GM21390 (cell line): ENCODE results near the gene ADAMTSL2.

Experiments used
- ATAC-seq: cut with Tn5 transposase; IDR thresholded peaks from one replicate; pipeline ENCODE4 v1.9.1; 2021; ENCODE audit not compliant: unreplicated experiment

ADAMTSL2 gene

DNA sequence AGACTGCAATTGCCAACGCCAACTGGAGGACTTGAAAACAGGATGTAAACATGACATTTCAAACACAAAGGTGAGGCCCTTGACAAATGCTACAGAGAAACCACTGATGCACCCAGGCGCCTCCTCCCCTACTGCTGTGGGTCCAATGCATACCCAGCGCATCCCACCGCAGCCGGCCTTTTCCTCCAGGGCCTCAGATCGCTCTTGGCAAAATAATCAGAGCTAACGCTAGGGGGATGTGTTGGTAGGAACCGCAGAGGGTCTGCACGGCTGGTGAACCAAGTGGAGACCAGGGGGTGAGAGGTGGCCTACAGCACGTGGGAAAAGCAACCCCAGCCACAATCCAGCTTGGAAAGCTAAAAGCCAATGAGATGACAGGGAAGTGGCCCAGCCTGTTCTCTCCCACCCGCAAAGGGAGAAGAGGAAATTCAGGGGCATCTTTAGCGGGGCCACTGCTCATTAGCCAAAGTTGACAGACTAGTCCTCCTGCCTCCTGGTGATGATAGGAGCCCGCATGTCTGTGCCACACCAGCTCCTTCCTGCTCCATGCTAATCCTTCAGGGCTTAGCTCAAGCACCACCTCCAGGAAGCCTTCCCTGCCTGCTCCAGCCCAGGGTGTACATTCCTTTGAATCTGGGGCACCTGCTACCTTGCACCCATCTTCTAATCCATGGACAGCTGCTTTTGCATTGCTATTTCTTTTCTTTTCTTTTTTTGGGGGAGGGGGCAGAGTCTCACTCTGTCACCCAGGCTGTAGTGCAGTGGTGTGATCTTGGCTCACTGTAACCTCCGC is 68.8 kb downstream of the ADAMTSL2 start:
- no peak for ATAC-seq

DNA sequence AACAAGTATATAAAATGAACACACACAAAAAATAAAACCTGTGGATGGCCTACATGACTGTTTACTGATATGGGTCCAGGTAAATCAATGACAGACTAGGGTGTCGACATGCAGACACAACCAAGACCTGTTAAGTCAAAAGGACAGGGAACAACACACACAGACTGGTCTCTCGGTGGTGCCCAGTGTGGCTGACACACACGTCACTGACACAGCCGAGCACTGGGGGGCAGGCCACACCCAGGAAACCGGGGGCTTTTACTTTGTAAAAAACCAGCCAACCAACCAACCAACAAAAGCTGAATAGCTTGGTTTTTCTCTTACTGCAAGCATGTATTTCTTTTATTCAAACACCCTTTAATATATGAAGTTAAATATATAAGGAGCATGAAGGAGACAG is 69.7 kb downstream of the ADAMTSL2 start:
- no peak for ATAC-seq

DNA sequence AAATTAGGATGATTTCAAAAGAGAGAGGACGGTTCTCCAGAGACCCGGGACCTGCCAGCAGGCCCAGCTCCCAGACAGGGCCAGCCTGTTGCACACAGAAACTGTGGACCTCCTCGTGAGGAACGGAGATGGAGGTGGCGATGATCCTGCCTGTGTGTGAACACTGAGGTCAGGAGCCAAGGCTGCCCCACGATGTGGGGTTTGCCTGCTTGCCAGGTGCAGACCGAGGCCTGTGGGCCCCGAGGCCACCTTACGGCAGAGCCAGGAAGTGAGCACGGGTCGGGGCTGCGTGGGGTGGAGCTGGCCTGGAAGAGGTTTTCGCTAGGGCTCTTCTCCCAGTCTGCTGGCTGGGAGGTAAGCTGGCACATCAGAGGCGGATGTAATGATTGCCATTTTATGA is 70.4 kb downstream of the ADAMTSL2 start:
- no peak for ATAC-seq

DNA sequence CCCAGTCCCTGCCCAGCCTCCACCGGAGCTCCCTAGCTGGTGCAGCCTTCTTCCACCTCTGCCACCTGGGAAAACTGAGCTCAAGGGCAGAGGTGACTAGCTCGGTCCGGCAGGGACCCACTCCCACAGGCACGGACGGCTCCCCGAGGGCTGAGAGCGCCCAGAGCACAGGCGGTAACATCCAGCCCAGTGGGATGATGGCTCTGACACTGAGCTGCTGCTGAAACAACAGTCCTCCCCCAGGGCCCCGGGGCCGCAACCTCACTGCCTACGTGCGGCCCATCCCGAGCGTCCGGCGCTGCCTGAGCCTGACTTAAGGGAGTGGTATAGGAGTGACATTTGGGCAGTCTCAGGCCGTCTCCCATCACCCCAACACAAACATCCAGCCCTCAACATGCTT is 70.9 kb downstream of the ADAMTSL2 start:
- no peak for ATAC-seq

DNA sequence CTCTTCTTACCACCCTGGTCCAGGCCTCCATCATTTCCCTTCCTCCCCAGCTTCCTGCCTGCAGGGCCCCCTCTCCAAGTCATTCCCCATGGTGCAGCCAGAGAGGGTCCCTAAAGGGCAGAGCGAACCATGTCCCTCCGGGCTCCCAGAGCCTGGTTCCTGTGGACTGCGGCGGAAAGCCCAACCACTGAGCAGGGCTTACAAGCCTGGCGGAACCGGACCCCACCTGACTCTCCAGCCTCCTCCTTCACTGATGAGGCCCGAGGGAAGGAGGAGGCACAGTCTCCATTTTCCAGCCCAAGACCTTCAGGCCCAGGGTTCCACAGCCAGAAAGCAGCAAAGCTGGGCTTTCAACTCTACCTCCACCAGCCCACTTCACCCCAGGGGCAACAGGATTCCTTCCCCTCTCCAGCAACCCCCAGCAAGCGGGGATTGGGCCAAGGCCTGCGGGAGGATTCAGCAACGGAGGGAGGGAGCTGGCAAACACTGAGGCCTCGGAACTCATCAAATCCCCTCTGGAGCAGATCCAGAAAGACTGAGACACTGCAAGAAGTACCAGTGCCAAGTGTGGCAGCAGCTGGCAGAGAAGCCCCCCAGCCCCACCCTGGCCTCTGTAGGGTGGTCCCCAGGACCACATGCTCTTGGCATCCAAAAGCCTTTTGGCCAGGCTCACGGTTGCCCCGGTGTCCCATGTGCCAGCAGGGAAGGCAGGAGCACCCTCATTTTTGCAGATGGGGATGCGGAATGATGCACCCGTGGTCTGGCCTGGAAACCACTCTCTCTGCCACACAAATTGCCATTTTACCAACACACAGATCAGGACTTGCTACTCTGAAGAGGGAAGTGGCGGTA is 71.6 kb downstream of the ADAMTSL2 start:
- ATAC-seq, result no peak

DNA sequence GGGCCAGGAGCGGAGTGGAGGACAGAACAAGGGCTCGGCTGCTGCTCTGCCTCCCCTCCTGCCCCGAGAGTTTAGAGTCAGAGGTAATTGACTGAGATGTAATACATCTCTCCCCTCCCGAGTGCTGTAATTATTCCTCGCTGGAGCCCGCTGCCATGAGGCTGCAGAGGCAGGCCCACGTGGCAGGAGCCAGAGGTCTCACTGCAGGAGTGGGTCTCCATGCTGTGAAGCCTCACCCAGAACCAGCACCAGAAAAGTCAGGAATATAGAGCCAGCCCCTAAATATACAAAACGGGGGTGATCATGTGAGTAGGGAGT is 72.2 kb downstream of the ADAMTSL2 start:
- ATAC-seq, result no peak

DNA sequence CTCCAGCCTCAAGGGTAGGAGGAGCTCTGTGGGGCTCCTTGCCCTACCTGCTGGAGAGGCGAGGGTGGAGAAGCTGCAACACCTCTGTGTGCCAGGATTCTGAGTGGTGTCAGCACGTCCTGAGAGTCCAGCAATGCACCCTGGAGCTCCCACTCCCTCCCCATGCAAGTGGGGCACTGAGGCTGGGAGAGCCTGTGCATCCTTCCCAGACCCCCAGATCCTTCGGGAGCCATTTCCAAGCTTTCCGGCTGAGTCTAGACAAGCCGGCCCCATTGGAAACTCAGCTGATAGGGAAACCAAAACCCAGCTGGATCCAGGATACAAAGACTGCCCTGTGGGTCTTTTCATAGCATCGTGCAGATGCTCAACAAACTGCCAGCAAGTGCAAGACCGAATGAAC is 72.9 kb downstream of the ADAMTSL2 start:
- ATAC-seq, result no peak

DNA sequence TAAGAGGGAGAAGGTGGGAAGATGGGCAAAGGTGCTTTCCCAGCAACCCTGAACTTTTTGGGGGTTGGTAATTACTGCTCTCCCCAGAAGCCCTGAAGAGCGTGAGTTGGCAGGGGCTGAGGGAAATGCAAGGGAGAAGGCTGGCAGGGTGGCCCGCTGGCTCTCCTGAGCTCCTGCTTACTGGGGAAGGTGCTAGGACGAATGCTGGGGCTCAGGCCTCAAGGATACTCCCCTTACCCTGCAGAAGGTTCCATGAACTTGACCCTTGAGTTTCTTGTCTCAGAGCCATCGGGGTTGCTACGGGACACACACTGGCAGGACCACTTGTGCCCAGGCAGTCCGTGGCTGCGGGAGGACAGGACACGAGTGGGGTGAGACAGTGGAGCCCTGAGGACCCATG is 73.5 kb downstream of the ADAMTSL2 start:
- no peak for ATAC-seq

DNA sequence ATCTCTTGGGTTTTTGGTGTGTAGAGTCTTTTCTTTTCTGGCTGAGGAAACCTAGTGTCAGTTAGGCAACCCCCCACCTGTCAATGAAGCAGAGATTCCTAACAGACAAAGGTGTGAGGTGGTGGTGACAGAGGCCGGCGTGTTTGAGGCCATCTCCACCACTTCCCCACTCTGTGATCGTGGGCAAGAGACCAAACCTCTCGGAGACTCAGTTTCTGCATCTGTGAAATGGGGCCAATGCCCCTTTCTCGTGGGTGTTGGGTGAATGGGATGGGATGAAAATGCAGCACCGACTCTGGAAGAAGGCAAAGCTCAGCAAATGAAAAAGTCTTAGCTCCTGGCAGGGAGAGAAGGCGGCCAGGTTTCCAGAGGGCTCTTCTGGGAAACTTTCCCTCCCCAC is 73.9 kb downstream of the ADAMTSL2 start:
- ATAC-seq, result no peak

DNA sequence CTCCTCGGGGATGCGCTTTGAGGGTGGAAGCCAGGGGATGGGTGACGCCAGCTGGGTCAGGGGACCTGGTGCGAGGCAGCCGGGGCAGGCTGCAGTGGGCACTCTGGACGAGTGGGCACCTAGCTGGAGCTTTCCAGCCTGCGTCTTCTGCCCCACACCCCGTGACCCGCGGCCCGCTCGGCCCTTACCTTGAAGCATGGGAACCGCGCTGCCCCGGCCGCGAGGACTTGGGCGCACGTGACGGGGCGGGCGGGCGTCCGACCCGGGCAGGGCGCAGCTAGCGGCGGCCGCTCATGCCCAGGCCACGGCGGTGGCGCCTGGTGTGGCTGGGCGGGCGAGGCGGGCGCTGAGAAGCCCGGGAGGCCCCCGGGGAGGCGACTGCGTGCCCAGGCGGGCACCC is 74.4 kb downstream of the ADAMTSL2 start:
- ATAC-seq, result no peak

DNA sequence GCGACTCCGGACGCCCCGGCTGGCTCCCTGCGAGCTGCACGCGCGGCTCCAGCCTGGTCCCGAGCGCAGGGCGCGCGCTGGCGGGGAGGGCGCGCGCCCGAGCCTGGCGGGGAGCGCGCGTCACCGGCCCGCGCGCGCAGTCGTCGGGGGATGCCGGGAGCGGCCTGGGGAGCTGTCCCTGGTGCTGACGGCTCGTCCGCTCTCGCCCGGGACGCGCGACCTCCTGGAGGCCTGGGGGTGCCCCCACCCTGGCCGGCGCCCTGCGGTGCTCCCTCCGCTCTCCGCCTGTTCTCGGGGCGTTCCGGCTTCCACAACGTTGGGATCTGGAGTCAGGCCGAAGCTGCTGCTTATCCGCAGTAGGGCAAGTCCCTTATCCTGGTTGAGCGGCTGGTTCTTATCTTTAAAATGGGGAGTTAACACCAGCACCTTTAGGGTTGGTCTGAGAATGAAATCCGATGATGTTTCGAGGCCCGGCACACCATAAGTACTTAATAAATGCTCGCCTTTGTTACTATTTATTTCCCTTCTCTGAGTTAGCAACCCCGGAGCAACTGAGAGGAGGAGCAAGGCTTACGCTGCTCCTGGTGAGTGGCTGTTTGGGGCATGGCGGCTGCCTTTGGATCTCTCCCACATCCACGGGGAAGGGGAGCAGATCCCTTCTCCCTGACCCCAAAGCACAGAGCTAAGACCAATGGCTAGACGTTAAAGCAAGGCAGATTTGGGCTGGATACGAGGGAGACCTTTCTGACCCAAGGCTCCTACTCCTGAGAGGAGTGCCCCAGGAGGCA is 75.0 kb downstream of the ADAMTSL2 start, which contains the start of gene FAM163B:
Gene FAM163B (minus strand): TSS at position 79 of the 788 bp plus-strand sequence. CDS start 29,166 bp downstream, outside the sequence.
- no peak for ATAC-seq

DNA sequence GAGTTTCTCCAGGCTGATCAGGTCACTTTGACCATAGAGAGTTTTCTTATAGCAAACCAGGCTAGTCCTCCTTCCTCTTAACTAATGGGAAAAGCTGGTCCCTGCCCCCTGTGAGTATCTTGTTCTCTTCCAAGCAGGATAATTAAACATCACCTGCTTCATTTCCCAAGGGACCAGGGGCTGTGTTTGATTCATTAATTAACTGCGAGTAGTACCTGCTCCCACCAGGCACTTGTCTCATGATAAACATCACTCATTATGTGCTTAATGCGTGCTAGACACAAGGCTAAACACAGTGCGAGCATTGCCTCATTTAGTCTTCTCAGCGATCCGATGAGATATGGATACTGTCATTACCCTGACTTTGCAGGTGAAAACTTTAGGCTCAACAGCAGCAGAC is 76.3 kb downstream of the ADAMTSL2 start:
- no peak for ATAC-seq

DNA sequence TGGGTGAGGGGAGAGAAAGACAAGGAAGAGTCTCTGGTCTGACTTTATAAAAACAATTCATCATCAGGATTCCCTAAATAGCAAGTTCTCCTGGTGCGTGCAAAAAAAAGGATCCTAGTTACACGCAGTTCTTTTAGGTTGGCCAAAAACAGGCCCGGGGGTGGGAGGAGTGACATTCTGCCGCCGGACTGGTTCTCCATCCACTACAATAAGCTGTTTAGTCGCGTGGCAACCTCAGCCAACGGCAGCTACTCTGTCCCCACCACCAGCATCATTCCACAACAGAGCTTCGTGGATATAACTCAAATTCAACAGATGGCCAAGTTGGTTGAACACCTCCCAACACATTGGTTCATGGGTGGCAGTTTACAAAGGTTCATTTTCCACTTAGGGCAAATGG is 77.5 kb downstream of the ADAMTSL2 start:
- ATAC-seq, result no peak

DNA sequence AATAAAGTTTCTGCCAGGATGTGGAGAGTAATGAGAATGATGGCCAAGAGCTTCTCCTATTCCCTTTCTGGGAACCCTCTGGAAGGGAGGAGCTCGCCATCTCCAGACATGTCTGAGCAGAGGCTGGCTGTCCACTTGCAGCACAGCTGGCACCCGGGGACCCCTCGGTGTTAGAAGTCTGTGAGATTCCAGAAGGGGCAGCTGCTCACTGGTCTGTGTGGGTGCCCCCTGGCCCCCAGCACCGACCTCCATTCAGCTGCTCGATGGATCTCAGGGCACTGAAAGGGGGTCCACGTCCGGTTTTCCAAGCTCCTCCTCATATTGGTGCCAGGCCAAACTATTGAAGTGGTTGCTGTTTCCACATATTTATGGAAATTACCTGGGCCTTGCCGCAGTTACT is 78.3 kb downstream of the ADAMTSL2 start:
- ATAC-seq, result no peak

DNA sequence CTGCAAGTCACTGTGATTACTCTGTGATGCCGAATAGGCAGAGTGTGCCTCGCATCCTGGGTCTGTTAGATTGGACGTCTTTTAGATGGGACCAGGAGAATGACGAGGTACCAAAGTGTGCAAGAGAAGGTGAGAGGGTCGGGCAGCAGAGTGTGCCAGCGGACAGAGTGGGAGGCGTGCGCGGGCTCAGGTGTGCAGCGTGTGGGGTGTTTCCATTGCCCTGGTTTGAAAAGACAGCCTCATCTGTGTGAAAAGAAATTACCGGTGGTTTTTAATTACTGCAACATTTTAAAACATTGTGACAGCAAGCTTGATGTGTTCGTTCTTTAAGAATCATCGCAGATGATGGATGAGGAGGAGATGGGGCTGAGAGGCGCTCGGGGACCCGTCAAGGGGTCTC is 78.9 kb downstream of the ADAMTSL2 start:
- no peak for ATAC-seq

DNA sequence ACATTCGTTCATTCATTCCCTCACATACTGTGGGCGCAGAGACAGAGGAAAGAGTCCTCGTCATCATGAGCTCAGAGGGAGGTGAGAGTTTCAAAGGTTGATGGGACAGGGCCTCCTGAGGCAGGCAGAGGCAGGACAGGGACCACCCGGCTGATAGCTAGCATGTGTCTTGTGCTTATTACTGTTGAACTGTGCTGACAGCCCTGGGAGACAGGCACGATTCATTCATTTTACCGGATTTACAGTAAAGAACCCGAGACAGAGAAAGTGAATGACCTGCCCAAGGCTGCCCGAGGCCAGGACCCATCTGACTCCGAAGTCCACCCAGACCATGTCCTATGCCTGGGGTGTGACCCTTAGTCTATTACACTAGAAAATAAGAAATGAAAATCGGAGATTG is 79.6 kb downstream of the ADAMTSL2 start:
- no peak for ATAC-seq

DNA sequence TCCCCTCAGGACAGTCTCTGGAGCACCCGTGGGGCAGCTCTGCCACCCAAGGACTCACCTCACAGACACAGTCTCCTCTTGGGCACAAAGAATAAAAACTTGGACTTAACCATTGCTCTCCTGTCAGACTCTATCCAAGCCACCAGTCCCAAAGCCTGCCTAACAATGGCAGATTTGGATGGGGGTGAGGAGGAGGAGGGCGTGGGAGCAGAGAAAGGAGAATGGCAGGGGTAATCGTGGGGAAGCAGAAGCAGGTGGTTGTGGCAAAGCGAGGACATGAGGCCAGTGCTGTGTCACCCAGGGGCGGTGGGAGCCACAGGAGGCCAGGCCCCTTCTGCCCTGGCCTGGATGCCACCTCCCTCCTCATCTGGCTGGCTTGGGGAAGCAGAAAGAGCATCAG is 80.2 kb downstream of the ADAMTSL2 start:
- ATAC-seq, result no peak

DNA sequence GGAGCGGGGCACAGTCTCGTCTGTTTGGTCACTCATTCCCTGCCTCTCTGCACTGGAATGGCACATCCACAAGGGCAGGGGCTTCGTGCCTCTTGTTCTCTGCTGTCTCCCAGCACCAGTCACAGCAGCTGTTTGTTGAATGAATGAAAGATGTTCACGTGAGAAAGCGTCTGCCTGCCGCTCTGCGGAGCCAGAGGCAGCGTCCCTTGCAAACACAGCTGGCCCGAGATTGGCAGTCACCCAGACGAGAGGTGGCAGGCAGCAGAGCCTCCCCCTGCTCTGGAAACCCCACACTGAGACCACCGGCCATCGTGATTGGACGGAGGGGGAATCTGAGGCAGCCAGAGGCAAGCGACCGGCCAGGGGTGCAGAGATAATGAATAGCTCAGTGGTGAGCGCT is 80.7 kb downstream of the ADAMTSL2 start:
- ATAC-seq, result no peak

DNA sequence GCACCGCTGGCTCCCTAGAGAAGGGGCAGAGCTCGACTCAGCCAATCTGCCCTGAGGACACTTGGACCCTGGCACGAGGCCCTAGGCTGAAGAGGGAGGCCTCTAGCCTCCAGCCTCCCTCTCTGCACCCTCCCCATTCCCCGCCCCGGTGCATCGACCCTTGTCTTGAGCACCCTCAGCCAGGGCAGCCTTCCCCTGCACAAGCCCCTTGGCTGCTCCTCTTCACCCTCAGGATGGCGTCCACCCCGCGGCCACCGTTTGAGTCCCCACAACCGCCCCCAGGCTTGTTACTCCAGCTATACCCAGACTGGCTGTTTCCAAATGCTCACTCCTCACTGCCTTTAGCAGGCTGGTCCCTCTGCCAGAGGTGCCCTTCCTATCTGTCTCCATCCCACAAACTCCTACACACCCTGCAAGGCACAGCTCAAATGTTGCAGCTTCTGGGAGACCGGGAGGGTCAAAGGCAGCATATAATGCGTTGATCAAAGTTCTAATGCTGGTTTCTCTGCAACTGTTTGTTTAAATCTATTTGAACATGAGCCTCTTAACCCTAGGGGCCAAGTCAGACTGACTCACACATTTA is 81.2 kb downstream of the ADAMTSL2 start:
- ATAC-seq, result no peak

DNA sequence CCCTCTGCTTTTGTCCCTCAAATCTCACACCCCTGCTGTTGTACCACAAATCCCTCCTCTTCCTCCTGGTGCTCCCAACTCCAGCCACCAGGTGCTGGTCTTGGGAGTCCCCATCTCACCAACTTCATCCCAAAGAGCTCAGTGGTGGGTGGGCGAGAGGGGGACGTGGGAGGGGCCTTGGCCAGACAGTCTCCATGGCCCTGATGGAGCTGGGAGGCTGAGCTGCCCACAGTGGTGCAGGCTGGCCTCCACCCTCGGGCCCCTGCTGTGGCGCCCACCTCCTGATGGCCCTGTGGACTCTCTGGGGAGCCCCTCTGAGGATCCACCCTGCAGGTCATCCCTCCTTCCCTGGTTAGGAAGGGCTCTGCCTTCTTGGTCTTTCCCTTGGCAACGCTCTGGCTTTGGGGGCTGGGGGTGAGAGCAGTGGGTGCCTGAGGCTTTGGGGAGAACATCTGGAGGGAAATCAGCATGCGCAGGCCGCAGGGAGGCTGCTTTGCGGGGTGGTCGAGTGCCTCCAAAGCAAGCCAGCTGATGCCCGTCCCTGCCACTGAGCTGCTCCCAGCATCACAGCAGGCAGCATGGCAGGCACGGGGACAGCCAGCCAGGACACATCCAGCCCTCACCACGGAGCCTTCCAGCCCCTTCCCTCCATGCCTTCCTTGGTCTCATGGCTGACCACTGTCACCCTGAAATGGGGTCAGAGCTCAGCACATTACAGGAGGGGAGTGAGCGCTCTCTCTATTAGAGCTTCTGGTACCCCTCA is 82.3 kb downstream of the ADAMTSL2 start:
- no peak for ATAC-seq

DNA sequence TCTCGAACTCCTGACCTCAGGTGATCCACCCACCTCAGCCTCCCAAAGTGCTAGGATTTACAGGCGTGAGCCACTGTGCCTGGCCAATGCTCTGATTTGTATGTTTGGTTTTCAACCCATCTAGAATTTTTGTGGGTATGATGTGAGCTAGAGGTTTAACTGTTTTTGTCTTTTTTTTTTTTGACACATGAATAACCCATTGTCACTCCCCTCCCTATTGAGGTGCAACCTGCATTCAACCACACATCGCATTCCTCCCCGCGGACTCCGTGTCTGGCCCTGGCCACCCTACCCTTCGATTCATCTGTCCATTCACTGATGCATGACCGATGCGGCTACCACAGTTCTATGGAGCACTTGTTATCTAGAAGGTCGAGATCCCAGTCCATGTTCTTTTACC is 84.2 kb downstream of the ADAMTSL2 start:
- ATAC-seq, result no peak
